Measurements from ENCODE around the gene FGF5.

DNA sequence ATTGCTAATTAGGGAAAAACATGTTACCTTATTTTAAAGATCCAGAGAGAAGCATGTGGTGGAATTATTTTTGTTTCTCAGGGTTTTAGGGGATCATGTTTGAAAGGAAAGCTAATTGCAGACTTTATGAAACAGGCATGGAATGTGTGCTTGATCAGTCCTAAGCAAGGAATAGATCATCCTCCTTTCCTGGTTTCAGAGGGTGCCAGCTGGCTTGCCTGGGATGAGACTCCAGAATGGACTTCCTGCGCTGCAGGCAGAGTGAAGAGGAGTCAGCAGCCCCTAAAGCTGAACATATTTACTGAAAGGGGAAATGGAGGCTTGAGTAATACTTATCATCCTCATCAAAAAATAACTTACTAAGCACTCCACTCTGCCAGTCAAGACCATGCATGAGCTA, 13.3 kb downstream of the FGF5 start:
- TF ChIP-seq, protein P1, sequence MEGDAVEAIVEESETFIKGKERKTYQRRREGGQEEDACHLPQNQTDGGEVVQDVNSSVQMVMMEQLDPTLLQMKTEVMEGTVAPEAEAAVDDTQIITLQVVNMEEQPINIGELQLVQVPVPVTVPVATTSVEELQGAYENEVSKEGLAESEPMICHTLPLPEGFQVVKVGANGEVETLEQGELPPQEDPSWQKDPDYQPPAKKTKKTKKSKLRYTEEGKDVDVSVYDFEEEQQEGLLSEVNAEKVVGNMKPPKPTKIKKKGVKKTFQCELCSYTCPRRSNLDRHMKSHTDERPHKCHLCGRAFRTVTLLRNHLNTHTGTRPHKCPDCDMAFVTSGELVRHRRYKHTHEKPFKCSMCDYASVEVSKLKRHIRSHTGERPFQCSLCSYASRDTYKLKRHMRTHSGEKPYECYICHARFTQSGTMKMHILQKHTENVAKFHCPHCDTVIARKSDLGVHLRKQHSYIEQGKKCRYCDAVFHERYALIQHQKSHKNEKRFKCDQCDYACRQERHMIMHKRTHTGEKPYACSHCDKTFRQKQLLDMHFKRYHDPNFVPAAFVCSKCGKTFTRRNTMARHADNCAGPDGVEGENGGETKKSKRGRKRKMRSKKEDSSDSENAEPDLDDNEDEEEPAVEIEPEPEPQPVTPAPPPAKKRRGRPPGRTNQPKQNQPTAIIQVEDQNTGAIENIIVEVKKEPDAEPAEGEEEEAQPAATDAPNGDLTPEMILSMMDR (IDR thresholded peaks at IDR 0.05): no peak
- no peak for TF ChIP-seq POLR2A (IDR thresholded peaks at IDR 0.05)
- no peak for TF ChIP-seq POLR2AphosphoS5 (IDR thresholded peaks at IDR 0.05; ENCODE audit: insufficient read depth in 1 of 2, low read depth in 1 of 2)
